GM19193 (cell line): ENCODE results near the gene KRTAP5-3.

Experiments used
- POLR2A ChIP-seq: IDR thresholded peaks from 4 replicates; pipeline ENCODE4 v1.6.1; 2011; ENCODE audit not compliant: insufficient read depth, insufficient read length; ENCODE audit errors: extremely low read depth

The KRTAP5-3 gene

GRCh38 chr11:1562469-1563148 lies 45.7 kb downstream of the KRTAP5-3 start:
- no peak for TF ChIP-seq POLR2A

GRCh38 chr11:1561955-1562354 lies 46.3 kb downstream of the KRTAP5-3 start:
- no peak for TF ChIP-seq POLR2A

GRCh38 chr11:1561266-1561665 lies 47.0 kb downstream of the KRTAP5-3 start:
- TF ChIP-seq POLR2A, result no peak

- TF ChIP-seq POLR2A, result no peak
Measured at GRCh38 chr11:1560649-1561251, 47.5 kb downstream of the KRTAP5-3 start.

- no peak for TF ChIP-seq POLR2A
Measured at GRCh38 chr11:1560002-1560648, 48.1 kb downstream of the KRTAP5-3 start.

GRCh38 chr11:1559111-1559951 lies 48.9 kb downstream of the KRTAP5-3 start:
- no peak for TF ChIP-seq POLR2A

- TF ChIP-seq POLR2A, result no peak
Measured at GRCh38 chr11:1558775-1559110, 49.5 kb downstream of the KRTAP5-3 start.

- TF ChIP-seq POLR2A, result no peak
Measured at GRCh38 chr11:1557904-1558774, 50.1 kb downstream of the KRTAP5-3 start.
